NCI-H2081 (cell line): ENCODE measurements around the gene NFATC2IP.
"Not testable (repeated sequence)": the region's sequence is repeated elsewhere in the genome, so short reads cannot be mapped to it uniquely, and the experiment has no call there.

ENCODE experiments used
- DNase-seq, 2 experiments: peaks; one replicate each; lab custom pipeline; 2025; lab: John Stamatoyannopoulos, UW

NFATC2IP gene

GRCh38 chr16:28974007-28974436 lies 23.3 kb downstream of the NFATC2IP start:
- peak; percentile 45 to 47 for DNase-seq

- DNase-seq = peak; percentile 86 to 90
Observed at GRCh38 chr16:28974437-28975157, 23.9 kb downstream of the NFATC2IP start, which contains the start of gene SPNS1. Gene SPNS1 (plus strand): TSS chr16:28974778. CDS start chr16:28975152, 374 bp downstream.

- no peak for DNase-seq
Observed at GRCh38 chr16:28975158-28975599, 24.4 kb downstream of the NFATC2IP start.

GRCh38 chr16:28977703-28978662 lies 27.2 kb downstream of the NFATC2IP start:
- peak in 1 of 2 experiments; percentile 4 for DNase-seq

GRCh38 chr16:28980330-28980729 lies 29.6 kb downstream of the NFATC2IP start:
- DNase-seq = not testable (repeated sequence)

- DNase-seq = no peak
Observed at GRCh38 chr16:28980929-28981328, 30.2 kb downstream of the NFATC2IP start.

GRCh38 chr16:28981517-28981916 lies 30.8 kb downstream of the NFATC2IP start:
- DNase-seq = no peak

GRCh38 chr16:28982418-28982817 lies 31.7 kb downstream of the NFATC2IP start:
- no peak for DNase-seq

GRCh38 chr16:28982949-28983348 lies 32.2 kb downstream of the NFATC2IP start:
- no peak for DNase-seq

GRCh38 chr16:28983644-28984043 lies 32.9 kb downstream of the NFATC2IP start:
- DNase-seq = no peak

- DNase-seq = no peak
Observed at GRCh38 chr16:28984091-28984490, 33.4 kb downstream of the NFATC2IP start.

GRCh38 chr16:28984619-28985135 lies 33.9 kb downstream of the NFATC2IP start, which contains the start of gene LAT:
Gene LAT (plus strand): TSS chr16:28985052. CDS start chr16:28985418, 366 bp downstream.
- no peak for DNase-seq

- no peak for DNase-seq
Observed at GRCh38 chr16:28985211-28986041, 34.7 kb downstream of the NFATC2IP start.

- no peak for DNase-seq
Observed at GRCh38 chr16:28986046-28986445, 35.3 kb downstream of the NFATC2IP start.

- DNase-seq = no peak
Observed at GRCh38 chr16:28986492-28986891, 35.8 kb downstream of the NFATC2IP start.

GRCh38 chr16:28987170-28987853 lies 36.6 kb downstream of the NFATC2IP start:
- DNase-seq = no peak

- no peak for DNase-seq
Observed at GRCh38 chr16:28989363-28989762, 38.6 kb downstream of the NFATC2IP start.

- DNase-seq = no peak
Observed at GRCh38 chr16:28990375-28991040, 39.8 kb downstream of the NFATC2IP start.

- DNase-seq = no peak
Observed at GRCh38 chr16:28991687-28992086, 41.0 kb downstream of the NFATC2IP start.

- no peak for DNase-seq
Observed at GRCh38 chr16:28992496-28992895, 41.8 kb downstream of the NFATC2IP start.
